SU-DHL-6 (cell line): ENCODE data around the gene NGLY1.

ENCODE experiments used
- H2AFZ ChIP-seq: fragments of 200-600 bp; sonication (generic); 2 replicates; pipeline ENCODE4 v1.6.1; 2014; ENCODE audit warnings: low read depth, mild to moderate bottlenecking, moderate library complexity, mixed read lengths, antibody characterized with exemption, low read length; ENCODE audit not compliant: severe bottlenecking
- H3F3A ChIP-seq: fragments of 200-600 bp; shearing (Covaris generic); 2 replicates; pipeline ENCODE4 v1.6.0; 2016; ENCODE audit warnings: antibody characterized with exemption, mild to moderate bottlenecking; ENCODE audit not compliant: insufficient read depth
- H3K27ac ChIP-seq: fragments of 200-600 bp; sonication (generic); 2 replicates; pipeline ENCODE4 v1.5.1; 2016; ENCODE audit warnings: low read depth, mild to moderate bottlenecking, low read length, moderate library complexity, mixed read lengths
- H3K27me3 ChIP-seq: fragments of 200-600 bp; sonication (generic), shearing (Covaris generic); 2 replicates; pipeline ENCODE4 v1.6.0; 2014; ENCODE audit warnings: mild to moderate bottlenecking, low read length
- H3K36me3 ChIP-seq: fragments of 200-600 bp; sonication (generic); 2 replicates; pipeline ENCODE4 v1.6.1; 2014; ENCODE audit warnings: mild to moderate bottlenecking, low read length, mixed read lengths
- H3K4me2 ChIP-seq: fragments of 300-600, 200-600 bp; shearing (Covaris generic), sonication (generic); 2 replicates; pipeline ENCODE4 v1.6.0; 2014; ENCODE audit warnings: low read length, low read depth, mild to moderate bottlenecking; ENCODE audit not compliant: poor library complexity, severe bottlenecking
- H3K4me3 ChIP-seq: fragments of 200-600 bp; sonication (generic); 2 replicates; pipeline ENCODE4 v1.5.1; 2014; ENCODE audit warnings: antibody characterized with exemption, low read length, mild to moderate bottlenecking, mixed read lengths; ENCODE audit not compliant: insufficient read depth, poor library complexity, severe bottlenecking
- H3K79me2 ChIP-seq: fragments of 200-600 bp; sonication (generic); 2 replicates; pipeline ENCODE4 v1.6.1; 2014; ENCODE audit warnings: mild to moderate bottlenecking, low read length, moderate library complexity; ENCODE audit not compliant: insufficient read depth
- H3K9ac ChIP-seq: fragments of 200-600 bp; sonication (generic); 2 replicates; pipeline ENCODE4 v1.7.0; 2014; ENCODE audit warnings: mild to moderate bottlenecking, low read length
- H3K9me2 ChIP-seq: fragments of 200-600 bp; sonication (generic); replicated peaks from 2 replicates; pipeline ENCODE4 v1.6.1; 2014; ENCODE audit warnings: low read length; ENCODE audit not compliant: insufficient read depth
- H3K9me3 ChIP-seq: fragments of 200-600 bp; sonication (generic); 2 replicates; pipeline ENCODE4 v1.6.1; 2014; ENCODE audit warnings: low read length, mixed read lengths; ENCODE audit not compliant: insufficient read depth
- H4K20me1 ChIP-seq: fragments of 200-600 bp; sonication (generic); 2 replicates; pipeline ENCODE4 v1.6.1; 2014; ENCODE audit warnings: low read depth, mild to moderate bottlenecking, antibody characterized with exemption, low read length, moderate library complexity, mixed read lengths
- CTCF ChIP-seq: fragments of 200-600 bp; sonication (generic); IDR thresholded peaks from one replicate; pipeline ENCODE4 v1.5.1; 2017; ENCODE audit warnings: antibody characterized with exemption, mild to moderate bottlenecking, low read length, moderate library complexity; ENCODE audit not compliant: insufficient read depth, poor library complexity, severe bottlenecking
- EZH2phosphoT487 ChIP-seq: fragments of 200-600 bp; sonication (generic), shearing (Covaris generic); conservative IDR thresholded peaks from 2 replicates; pipeline ENCODE4 v1.6.1; 2018; ENCODE audit warnings: mild to moderate bottlenecking, antibody characterized with exemption, low read length, moderate library complexity, mixed read lengths

NGLY1 gene

GRCh38 chr3:25689226-25689625 lies 94.0 kb downstream of the NGLY1 start:
- Histone ChIP-seq H4K20me1 (no peaks in the 10 kb centered on the region), H3K27me3 (no peaks in the 10 kb centered on the region), H3K79me2 (no peaks in the 10 kb centered on the region), H3F3A (no peaks in the 10 kb centered on the region), H3K9ac (no peak overlapping the region), H2AFZ (no peak overlapping the region), H3K4me2 (no peak overlapping the region), H3K9me2 (no peaks in the 10 kb centered on the region), H3K4me3 (no peak overlapping the region), H3K27ac (no peak overlapping the region), H3K36me3 (no peaks in the 10 kb centered on the region), H3K9me3 (no peaks in the 10 kb centered on the region)
- TF ChIP-seq EZH2phosphoT487 (no peak), CTCF (no peak)

- Histone ChIP-seq H3K4me3 (no peak overlapping the region), H3F3A (no peaks in the 10 kb centered on the region), H3K36me3 (no peaks in the 10 kb centered on the region), H3K27me3 (no peaks in the 10 kb centered on the region), H3K9me3 (no peaks in the 10 kb centered on the region), H3K79me2 (no peaks in the 10 kb centered on the region), H2AFZ (no peak overlapping the region), H3K27ac (no peak overlapping the region), H3K9ac (no peak overlapping the region), H4K20me1 (no peaks in the 10 kb centered on the region), H3K9me2 (no peaks in the 10 kb centered on the region), H3K4me2 (no peak overlapping the region)
- TF ChIP-seq EZH2phosphoT487: no peak
- TF ChIP-seq CTCF: no peak
Observed at GRCh38 chr3:25687742-25688141, 95.5 kb downstream of the NGLY1 start.

- Histone ChIP-seq H3K4me3 (no peak overlapping the region), H3K36me3 (no peaks in the 10 kb centered on the region), H3K9ac (no peak overlapping the region), H3K9me3 (no peaks in the 10 kb centered on the region), H4K20me1 (no peaks in the 10 kb centered on the region), H2AFZ (no peak overlapping the region), H3K27me3 (no peaks in the 10 kb centered on the region), H3K79me2 (no peaks in the 10 kb centered on the region), H3K9me2 (no peaks in the 10 kb centered on the region), H3K27ac (no peak overlapping the region), H3K4me2 (no peak overlapping the region), H3F3A (no peaks in the 10 kb centered on the region)
- no peak for TF ChIP-seq EZH2phosphoT487
- TF ChIP-seq CTCF: no peak
Observed at GRCh38 chr3:25686766-25687165, 96.5 kb downstream of the NGLY1 start.

GRCh38 chr3:25683882-25684281 lies 99.4 kb downstream of the NGLY1 start:
- no peaks in the 10 kb centered on the region for H3K9me2 ChIP-seq
- H3F3A ChIP-seq: no peaks in the 10 kb centered on the region
- no peak overlapping the region for H3K9ac ChIP-seq
- no peaks in the 10 kb centered on the region for H3K27me3 ChIP-seq
- H4K20me1 ChIP-seq: no peaks in the 10 kb centered on the region
- TF ChIP-seq EZH2phosphoT487 (no peak), CTCF (no peak)
- H3K79me2 ChIP-seq: no peaks in the 10 kb centered on the region
- H3K4me3 ChIP-seq: no peak overlapping the region
- no peaks in the 10 kb centered on the region for H3K9me3 ChIP-seq
- H3K27ac ChIP-seq: no peak overlapping the region
- no peaks in the 10 kb centered on the region for H3K36me3 ChIP-seq
- H3K4me2 ChIP-seq: no peak overlapping the region
- no peak overlapping the region for H2AFZ ChIP-seq
